GM19239 (cell line): Measurements from ENCODE around the gene CABP5.
"Not testable (repeated sequence)": the region's sequence is repeated elsewhere in the genome, so short reads cannot be mapped to it uniquely, and the experiment has no call there.

ENCODE experiments used
- DNase-seq: peaks from one replicate; pipeline ENCODE4 v3.0.0; 2011; ENCODE audit warnings: low spot score; ENCODE audit not compliant: insufficient read length
- FAIRE-seq: peaks from 2 replicates; lab custom pipeline; 2011; peaks lifted over from hg19 to GRCh38; lab: Jason Lieb, UNC

Gene CABP5

DNA sequence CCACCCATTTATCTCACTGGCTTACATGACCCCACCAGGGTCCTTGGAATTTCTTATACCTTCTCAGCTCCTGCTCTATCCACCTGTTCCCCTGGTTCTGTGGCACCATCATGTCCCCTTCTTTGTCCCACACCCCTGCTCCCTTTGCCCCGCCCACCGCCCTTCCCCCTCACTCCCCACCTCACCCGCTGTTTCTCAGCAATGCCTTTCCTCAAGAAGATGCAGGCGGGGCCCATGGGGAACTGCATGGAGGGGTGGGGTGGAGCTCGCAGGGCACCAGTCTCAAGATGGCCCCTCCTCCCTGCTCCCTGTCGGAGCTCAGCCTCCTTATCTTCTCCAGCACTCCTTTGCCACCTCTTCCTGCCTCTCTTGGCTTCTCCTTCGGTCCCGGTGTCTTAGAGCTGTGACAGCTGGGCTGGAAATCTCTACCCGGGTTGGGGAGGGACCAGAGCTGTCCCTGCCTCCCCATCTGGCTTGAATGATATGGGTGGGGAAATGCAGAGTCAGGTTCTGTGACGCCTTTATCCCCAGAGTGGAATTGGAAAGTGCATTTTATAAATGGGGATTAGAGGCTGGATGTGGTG is at the start of gene CABP5:
CABP5 (minus strand) TSS at position 405 of the 584 bp plus-strand sequence; CDS start at position 248, 157 bp downstream.
- FAIRE-seq = no peak
- DNase-seq = no peak

DNA sequence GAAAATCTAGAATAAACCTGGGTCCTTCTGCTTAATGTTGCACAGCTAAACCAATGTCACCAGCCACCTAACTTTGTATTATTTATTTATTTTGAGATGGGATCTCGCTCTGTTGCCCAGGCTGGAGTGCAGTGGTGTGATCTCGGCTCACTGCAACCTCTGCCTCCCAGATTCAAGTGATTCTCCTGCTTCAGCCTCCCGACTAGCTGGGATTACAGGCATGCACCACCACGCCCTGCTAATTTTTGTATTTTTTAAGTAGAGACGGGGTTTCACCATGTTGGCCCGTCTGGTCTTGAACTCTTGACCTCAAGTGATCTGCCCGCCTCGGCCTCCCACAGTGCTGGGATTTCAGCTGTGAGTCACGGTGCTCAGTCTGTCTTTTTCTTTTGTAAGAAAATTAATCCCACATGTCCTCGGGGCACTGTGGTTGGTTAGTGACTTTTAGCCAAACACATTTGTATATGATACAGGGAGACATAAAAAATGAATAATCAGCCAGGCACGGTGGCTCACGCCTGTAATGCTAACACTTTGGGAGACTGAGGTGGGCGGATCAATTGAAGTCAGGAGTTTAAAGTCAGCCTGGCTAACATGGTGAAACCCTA is 47.3 kb upstream of the CABP5 start:
- DNase-seq, FAIRE-seq: not testable (repeated sequence)

DNA sequence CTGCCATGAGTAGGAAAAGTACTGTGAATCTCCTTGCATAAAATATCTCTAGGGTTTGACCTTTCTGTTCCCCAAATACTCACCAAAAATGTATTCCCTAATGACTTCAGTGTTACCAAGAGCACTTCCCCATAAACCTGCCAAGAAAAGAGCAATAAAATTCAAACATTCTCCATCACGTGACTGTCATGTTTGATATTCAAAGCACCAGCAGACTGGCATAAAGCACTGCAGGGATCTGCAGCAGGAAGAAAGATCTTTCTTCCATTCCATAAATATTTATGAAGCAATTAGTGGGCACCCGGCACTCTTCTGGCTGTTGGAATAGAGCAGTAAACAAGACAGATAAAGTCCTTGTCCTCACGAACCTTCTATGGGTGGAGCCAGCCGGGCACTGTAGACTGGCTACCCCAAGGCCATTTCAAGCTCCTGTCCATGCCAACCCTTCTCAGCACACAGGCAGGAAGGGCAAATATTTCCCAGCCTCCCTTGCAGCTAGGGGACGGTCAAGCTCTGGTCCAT is 46.5 kb upstream of the CABP5 start:
- no peak for FAIRE-seq

GRCh38 chr19:48088991-48089390 is 45.1 kb upstream of the CABP5 start:
- not testable (repeated sequence) for DNase-seq, FAIRE-seq

More for the DNA sequence above, 46.5 kb upstream of the CABP5 start:
- DNase-seq = no peak

DNA sequence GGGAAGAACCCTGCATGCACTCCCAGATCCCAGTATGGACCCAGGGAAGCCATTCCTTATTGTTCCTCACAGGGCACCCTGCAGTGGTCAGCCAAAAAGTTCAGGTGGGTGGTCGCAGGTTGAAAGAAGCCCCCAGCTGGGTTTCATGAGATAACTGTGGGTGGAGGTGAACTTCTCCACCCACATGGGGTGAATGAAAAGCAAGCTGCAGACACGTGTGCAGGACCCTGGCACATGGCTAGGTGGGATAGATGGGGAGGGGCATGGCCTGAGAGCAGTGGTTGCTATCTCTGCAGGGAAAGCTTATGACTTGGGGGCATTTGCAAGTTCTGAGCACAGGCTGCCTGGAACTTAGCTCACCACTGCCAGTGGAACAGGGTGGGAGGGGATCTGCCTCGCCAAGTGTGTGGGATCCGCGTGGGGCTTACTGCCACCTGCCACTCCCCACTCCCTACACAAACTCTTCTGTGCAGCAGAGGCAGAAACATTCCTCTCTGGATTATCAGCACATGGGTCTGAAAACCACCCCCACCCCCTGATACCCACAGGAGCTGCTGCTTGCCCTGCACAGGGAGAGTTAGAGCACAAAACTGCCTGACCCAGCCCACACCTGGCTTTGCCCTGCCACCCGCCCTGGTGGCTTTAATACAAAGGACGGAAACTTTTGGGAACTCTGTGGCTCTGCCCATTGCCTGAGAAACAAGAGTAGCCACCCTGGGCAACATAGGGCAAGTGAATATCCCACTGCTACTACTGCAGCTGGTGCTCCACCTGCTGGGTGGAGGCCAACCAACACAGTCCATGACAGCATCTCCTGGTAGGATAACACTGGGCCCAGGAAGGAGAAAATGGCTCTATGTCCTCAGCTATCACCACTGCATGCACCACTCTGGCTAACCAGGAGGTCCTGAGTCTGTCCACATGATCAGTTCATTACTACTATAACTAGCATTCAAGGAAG is 42.3 kb upstream of the CABP5 start:
- no peak for FAIRE-seq

GRCh38 chr19:48085076-48085475 is 41.2 kb upstream of the CABP5 start:
- no peak for FAIRE-seq
- no peak for DNase-seq

More for the DNA sequence above, 42.3 kb upstream of the CABP5 start:
- no peak for DNase-seq

DNA sequence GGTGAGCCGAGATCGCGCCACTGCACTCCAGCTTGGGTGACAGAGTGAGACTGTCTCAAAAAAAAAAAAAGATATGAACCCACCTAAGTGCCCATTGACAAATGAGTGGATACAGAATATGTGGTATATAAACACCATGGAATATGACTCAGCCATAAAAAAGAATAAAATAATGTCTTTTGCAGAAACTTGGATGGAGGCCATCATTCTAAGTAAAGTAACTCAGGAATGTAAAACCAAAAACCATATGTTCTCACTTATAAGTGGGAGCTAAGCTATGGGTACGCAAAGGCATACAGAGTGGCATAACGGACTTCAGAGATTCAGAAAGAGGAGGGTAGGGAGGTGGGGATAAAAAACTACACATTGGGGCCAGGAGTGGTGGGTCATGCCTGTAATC is 37.2 kb upstream of the CABP5 start:
- DNase-seq = no peak
- no peak for FAIRE-seq

GRCh38 chr19:48070177-48070769 is 26.4 kb upstream of the CABP5 start:
- not testable (repeated sequence) for FAIRE-seq, DNase-seq

DNA sequence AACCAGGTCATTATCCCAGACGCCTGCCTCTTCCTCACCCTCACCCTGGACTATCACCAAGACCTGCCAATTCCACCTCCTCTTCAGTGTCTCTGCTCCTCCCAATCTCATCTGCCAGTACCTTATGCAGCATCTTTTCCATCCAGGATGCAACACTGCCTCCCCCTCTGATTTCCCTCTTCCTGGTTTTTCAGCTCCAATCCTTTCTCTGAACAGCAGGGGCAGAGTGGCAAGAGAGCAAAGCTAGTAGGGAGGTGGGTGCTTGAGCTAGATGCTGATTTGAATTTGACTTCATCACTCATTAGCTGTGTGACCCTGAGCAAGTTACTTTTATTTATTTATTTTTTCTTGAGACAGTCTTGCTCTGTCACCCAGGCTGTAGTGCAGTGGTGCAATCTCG is 25.6 kb upstream of the CABP5 start:
- DNase-seq = no peak

GRCh38 chr19:48064509-48064908 is 20.6 kb upstream of the CABP5 start:
- DNase-seq = no peak
- FAIRE-seq = no peak

More for the DNA sequence above, 25.6 kb upstream of the CABP5 start:
- no peak for FAIRE-seq

- FAIRE-seq (no peak), DNase-seq (no peak)
These were observed 17.8 kb upstream of the CABP5 start for GRCh38 chr19:48061401-48062344.

DNA sequence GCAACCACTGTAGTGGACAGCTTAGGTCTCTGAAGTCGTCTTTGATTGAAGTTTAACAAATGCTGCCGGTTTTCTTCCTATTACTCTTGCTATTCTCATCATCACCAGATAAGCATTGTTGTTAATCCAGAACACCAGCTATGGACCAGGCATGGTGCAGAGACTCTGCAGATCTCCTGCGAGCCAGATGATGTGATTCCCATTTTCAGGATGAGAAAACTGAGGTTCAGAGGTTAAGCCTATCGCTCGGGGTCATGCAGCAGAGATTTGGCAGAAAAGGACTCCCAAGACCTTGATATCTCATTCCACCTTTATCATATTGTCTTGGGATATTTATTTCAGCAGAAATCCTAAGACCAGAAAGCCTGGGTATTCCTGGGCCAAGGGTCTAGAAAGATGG is 16.5 kb upstream of the CABP5 start:
- DNase-seq (no peak), FAIRE-seq (no peak)

DNA sequence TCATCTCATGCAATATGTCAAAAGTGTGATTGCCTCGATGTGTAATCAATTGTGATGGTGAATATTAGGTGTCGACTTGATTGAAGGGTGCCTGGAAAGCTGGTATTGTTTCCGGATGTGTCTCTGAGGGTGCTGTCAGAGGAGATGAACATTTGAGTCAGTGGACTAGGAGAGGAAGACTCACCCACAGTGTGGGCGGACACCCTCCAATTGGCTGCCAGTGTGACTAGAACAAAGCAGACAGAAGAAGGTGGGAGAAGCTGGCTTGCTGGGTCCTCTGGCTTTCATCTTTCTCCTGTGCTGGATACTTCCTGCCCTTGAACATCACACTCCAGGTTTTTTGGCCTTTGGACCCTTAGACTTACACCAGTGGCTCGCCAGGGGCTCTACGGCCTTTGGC is 15.5 kb upstream of the CABP5 start:
- FAIRE-seq (no peak), DNase-seq (no peak)

- DNase-seq = no peak
- no peak for FAIRE-seq
These were observed 10.0 kb upstream of the CABP5 start for GRCh38 chr19:48053856-48054255.

DNA sequence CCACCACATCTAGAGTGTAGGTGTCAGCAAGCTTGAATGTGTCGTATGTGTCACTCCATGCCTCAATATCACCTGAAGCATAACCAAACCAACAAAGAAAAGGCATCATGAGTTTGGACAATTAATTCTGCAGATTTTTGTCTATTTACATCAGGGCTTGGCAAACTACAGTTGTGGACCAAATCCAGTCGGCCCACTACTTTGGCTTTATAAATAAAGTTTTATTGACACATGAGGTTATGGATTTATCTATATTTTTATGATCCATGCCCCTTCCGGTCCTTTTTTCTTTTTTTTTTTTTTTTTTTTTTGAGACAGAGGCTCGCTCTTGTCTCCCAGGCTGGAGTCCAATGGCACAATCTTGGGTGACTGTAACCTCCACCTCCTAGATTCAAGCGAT is 9.2 kb upstream of the CABP5 start:
- FAIRE-seq (no peak), DNase-seq (no peak)

DNA sequence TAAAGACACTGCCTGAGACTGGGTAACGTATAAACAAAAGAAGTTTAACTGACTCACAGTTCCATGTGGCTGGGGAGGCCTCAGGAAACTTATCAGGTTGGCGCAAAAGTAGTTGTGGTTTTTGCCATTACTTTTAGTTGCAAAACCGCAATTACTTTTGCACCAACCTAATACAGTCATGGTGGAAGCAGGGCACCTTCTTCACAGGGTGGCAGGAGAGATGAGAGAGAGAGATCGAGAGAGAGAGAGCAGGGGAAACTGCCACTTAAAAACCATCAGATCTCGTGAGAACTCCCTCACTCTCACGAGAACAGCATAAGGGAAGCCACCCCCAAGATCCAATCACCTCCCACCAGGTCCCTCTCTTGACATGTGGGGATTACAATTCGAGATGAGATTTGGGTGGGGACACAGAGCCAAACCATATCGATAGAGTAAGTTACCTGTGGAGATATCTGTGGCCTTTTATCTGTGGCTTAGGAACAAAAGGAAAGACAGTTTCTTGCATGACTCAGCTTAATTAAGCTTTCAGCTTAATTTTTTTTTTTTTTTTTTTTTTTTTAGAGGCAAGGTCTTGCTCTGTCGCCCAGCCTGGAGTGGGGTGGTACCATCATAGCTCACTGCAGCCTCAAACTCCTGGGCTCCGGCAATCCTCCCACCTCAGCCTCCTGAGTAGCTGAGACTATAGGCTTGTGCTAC is 7.6 kb upstream of the CABP5 start:
- DNase-seq = no peak
- FAIRE-seq = no peak

GRCh38 chr19:48044561-48044960 is 682 bp upstream of the CABP5 start:
- FAIRE-seq = no peak
- DNase-seq = no peak

DNA sequence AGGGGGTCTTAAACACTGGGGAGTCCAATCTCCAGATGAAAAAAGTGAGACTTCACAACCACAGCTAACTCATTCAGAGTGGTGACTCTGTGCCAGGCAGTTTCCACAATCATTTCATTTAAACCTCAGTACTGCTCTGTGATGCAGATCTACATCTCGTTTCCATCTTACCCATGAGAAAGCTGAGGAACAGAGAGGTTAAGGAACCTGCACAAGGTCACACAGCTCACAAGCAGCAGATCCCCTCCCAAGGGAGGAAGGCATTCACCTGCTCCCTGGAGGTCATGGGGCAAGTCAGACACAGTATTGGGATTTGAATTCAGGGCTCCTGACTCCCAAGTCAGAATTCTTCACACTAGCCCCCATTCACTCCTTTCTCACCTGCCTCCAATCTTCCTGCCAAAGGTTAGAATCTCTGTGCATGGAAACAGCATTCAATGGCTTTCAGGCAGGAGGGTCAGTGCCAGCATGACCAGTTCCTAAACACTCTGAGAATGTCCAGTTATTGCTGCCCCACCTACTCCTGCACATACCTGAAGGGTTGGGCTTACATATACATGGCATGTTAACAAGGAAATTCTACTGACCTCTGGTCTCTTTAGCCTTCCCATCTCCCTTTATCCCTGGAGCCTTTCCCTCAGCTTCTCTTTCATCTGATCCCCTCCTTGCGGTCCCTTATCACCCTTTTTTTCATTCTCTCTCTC is 1.9 kb downstream of the CABP5 start:
- no peak for DNase-seq
- no peak for FAIRE-seq
